Mammary microvascular endothelial cell (primary cell): ENCODE data around the gene SPPL3. TPM values are rescaled to one million over a fixed set of nuclear protein-coding genes. Genes with fewer than 3 reads are reported as not detected.

ENCODE experiments used
- total RNA-seq: library from RNA; depleted of rRNA; stranded (reverse); fragments of >200 nt; gene quantifications from 2 replicates; pipeline ENCODE4 v1.2.3, GENCODE V29; 2015

SPPL3 gene, protein sequence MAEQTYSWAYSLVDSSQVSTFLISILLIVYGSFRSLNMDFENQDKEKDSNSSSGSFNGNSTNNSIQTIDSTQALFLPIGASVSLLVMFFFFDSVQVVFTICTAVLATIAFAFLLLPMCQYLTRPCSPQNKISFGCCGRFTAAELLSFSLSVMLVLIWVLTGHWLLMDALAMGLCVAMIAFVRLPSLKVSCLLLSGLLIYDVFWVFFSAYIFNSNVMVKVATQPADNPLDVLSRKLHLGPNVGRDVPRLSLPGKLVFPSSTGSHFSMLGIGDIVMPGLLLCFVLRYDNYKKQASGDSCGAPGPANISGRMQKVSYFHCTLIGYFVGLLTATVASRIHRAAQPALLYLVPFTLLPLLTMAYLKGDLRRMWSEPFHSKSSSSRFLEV
- 10.2 and 12.0 TPM in 2 replicates for total RNA-seq

DNA sequence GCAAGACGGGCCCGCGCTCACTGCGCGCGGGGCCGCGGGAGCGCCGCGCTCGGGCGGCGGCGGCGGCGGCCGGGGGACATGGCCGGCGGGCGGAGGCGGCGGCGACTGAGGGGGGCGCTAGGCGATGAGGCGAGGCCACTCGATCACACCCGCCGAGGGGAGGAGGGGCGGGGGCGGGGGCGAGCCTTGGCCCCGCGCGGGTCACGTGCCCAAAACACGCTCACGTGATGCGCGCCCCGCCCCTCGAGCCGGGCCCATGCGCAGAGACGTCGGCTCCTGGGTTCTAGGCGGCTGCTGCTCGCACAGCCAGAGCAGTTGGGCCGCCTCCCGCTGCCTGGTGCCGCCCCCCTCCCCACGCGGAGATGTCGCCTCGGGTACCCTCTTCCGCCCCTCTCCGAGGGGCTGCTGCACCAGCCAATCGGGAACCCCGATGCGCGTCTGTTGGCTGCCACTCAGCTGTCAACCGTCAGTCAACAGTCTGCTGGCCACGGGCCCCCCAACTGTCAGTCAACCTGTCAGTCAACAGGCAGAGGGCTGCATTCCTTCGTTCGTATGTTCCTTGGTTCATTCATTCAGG, at the start of gene SPPL3:
Gene SPPL3 (minus strand): TSS at position 162 of the 577 bp plus-strand sequence. CDS start 491 bp downstream, outside the sequence.

DNA sequence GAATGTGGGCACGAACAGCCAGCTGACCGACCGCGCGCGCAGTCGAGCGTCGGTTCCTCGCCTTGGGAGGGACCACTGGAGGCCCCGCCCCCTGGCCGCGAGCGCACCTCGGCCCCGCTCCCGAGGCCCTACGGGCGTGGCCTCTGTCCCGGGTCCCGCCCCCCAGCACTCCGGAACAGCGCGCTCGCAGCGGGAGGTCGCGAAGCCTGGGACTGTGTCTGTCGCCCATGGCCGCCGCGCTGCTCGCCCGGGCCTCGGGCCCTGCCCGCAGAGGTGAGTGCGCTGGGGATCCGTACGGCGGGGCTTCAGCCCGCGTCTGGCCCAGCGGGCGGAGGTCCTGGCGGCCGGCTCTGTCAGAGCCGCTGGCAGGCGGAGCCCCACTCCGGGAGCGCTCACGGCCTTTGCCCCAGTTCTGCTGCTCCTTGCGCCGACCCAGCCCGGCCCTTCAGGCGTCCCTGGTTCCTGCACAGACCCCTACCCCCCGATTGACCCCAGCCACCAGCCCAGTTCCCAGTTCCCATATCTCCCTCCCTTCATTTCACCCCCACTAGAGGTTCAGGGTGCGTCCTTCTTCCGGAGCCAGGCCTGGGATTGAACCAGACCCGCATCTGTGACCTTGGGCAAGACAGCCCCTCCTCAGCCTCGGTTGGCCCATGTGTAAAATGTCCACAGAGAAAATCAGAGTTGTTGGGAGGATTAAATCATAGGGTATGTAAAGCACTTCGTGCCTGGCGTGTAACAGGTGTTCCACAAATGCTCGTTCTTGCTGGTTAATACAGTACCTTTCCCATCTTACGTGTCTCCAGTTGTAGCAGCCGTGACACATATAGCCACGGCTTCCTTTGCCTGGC, 178.3 kb downstream of the SPPL3 start, which contains the start of gene ACADS:
Gene ACADS (plus strand): TSS at position 168 of the 851 bp plus-strand sequence. CDS start 60 bp downstream, at position 228.

Other genes with a start within 250 kb of the SPPL3 start
- 82.7 and 90.1 TPM in 2 replicates for gene MLEC, start 217.2 kb downstream of the SPPL3 start, total RNA-seq
- gene UNC119B, start 193.9 kb downstream of the SPPL3 start, total RNA-seq: 14.7 and 20.8 TPM in 2 replicates
- gene ACADS, start 178.5 kb downstream of the SPPL3 start, total RNA-seq: 21.8 and 26.2 TPM in 2 replicates
- not detected in 2 replicates for gene HNF1A, start 74.2 kb upstream of the SPPL3 start, total RNA-seq
- gene C12orf43, start 112.1 kb upstream of the SPPL3 start, total RNA-seq: 17.4 and 20.2 TPM in 2 replicates
- 7.7 and 11.3 TPM in 2 replicates for gene OASL, start 134.9 kb upstream of the SPPL3 start, total RNA-seq
- gene P2RX7, start 228.5 kb upstream of the SPPL3 start, total RNA-seq: 3.6 and 6.9 TPM in 2 replicates